KG1 (cell line): ENCODE results near the gene ZMYND8.
"Not testable (repeated sequence)": the region's sequence is repeated elsewhere in the genome, so short reads cannot be mapped to it uniquely, and the experiment has no call there.

Experiments used
- DNase-seq: peaks from one replicate; lab custom pipeline; 2025; lab: John Stamatoyannopoulos, UW

The ZMYND8 gene

DNA sequence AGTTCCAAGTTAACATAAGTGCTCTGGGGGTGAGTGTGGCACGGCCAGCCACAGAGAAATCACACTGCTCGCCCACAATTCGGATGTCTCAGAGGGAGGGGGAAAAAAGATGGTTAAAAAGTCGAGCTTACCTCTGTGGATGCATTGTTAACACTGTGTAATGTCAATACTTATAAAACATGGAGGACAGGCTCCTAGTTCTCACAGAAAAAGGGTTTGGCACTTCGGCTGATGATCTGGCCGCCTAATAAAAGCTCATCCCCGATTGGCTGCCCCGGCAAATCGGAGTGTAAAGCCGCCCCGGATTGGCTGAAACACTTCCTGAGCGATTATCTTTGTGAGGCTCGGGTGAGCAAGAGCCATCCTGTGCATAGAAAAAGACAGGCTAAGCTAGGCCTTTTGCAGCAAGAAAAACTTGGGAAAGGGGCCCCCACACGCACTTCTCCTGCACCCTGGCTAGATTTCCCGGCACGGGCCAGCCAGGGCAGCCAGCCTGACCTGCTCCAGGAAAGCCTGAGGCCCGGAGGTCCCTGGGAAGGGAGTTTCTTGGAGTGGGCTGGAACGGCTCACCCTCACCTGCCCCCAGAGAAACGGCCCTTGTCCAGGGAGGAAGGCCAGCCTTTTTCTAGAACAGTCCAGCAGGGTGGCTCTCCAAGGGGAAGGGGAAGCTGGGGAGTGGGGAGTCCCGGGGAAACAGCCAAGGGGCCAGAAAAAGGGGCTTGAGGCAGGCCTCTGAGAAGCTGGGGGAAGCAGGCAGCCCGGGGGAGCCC lies at the start of gene ZMYND8:
Gene ZMYND8 (minus strand): TSS at position 174 of the 770 bp plus-strand sequence. CDS start 29 bp downstream, at position 145.
- DNase-seq: peak; percentile 97

DNA sequence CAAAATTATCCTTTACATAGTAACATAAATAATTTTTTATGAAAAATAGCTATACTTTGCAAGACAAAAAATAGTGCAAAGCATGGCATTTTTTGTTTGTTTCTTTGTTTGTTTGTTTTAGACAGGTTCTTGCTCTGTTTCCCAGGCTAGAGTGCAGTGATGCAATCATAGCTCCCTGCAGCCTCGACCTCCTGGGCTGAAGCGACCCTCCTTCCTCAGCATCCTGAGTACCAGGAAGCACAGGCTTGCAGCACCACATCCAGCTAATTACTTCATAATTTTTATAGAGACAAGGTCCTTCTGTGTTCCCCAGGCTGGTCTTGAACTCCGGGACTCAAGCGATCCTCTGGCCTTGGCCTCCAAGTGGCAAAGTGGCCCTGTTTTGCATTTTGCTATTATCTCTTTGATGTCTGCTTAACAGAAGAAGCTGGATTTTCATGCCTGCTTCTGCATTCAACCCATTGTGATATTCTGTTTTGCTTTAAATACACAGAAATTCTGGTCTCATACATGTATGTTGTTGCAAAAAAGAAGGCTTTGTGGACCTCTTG lies 49.4 kb upstream of the ZMYND8 start:
- no peak for DNase-seq

DNA sequence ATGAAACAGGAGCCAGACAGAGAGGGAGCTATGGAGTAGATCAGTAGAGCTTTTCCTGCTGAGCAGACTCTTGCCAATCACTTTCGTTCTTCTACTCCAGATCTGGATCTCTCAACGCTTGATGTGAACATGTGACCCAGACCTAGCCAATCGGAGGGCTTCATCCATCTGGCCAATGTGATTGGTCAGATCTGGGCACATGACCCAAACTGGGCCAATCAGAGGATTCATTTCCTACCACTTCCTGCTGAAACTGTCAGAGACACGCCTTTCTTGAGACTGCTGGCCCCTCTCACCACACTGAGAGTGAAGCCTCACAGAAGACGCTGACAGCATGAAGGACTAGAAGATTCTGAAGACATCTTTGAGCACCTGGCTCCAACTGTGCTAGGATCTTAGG lies 44.2 kb upstream of the ZMYND8 start:
- no peak for DNase-seq

DNA sequence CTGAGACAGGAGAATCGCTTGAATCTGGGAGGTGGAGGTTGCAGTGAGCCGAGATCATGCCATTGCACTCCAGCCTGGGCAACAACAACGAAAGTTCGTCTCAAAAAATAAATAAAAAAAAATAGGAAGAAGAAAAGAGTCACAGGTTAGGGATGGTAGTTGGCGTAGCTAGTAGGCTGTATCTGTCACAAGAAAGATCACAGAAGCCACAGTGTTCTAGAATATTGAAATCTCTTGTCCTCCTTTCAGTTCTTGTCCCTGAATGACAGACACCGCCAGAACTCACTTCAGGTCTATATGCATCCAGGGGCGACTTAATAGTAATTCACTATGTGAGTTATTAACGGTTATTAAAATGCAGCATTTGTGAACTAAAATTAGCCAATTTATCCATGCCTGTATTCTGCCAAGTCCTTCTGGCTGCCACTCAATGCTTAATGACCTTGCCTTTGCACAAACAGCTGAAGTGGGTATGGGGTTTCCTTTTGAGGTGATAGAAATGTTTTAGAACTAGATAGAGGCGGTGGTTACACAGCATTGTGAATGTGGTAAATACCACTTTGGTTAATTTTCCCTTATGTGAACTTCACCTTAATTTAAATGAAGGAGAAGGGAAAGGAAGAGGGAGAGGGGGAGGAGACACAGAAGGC lies 41.3 kb upstream of the ZMYND8 start:
- DNase-seq: no peak

DNA sequence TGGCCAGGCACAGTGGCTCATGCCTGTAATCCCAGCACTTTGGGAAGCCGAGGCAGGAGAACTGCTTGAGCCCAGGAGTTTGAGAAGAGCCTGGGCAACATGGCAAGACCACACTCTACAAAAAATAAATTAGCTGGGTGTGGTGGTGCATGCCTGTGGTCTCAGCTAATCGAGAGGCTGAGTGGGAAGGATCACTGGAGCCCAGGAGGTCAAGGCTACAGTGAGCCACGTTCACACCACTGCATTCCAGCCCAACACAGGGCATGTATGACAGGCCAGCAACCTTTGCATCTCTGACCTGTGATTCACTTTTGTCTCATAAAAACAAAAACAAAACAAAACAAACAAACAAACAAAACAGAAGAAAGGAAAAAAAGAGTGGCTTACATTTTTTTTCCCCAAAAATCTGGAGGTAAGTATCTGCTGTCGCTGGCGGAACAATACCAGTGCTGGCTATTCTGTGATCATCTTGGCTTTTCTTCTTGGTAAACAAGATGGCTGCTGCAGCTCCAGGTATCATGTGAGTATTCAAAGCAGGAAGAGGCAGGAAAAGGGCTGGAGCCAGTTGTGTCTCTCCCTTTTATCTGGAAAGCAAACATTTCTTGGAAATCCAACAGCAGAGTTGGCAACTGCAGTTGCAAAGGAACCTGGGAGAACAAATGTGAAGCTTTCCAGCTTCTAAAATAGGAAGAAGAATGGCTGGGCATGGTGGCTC lies 40.4 kb upstream of the ZMYND8 start:
- no peak for DNase-seq

DNA sequence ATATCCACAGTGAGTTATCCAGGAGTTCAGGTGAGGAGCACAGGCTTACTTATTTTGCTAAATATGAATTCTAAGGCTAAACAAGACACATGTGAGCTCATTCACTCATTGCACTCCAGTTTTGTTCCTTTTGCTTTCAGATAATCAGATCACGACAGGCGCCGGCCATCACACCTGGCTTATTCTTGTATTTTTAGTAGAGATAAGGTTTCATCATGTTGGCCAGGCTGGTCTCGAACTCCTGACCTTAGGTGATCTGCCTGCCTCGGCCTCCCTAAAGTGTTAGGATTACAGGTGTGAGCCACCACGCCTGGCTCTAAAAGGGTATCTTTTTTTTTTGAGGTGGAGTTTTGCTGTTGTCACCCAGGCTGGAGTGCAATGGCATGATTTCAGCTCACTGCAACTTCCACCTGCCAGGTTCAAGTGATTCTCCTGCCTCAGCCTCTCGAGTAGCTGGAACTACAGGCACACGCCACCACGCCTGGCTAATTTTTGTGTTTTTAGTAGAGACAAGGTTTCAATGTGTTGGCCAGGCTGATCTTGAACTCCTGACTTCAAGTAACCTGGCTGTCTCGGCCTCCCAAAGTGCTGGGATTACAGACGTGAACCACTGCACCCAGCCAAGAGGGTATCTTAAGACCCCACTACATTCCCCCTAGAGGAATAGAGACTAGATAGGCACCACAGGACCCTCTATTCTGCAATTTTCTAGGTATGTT lies 37.5 kb upstream of the ZMYND8 start:
- DNase-seq: not testable (repeated sequence)

DNA sequence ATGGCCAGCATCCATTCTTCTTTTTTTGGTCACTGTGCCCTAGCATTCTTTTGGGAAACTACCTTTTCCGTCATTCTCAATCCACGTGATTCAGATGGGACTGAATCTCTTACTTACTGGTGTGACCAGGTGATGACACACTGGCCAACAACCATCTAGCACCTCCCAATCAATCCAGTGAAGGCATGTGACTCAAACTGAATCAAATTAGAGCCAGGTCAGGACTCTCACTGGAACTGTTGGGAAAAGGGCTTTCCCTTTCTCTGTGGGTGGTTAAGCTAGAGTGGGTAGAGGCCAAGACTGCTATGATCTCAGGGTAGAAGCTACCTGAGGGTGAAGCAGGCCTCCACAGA lies 36.2 kb upstream of the ZMYND8 start:
- DNase-seq: no peak

DNA sequence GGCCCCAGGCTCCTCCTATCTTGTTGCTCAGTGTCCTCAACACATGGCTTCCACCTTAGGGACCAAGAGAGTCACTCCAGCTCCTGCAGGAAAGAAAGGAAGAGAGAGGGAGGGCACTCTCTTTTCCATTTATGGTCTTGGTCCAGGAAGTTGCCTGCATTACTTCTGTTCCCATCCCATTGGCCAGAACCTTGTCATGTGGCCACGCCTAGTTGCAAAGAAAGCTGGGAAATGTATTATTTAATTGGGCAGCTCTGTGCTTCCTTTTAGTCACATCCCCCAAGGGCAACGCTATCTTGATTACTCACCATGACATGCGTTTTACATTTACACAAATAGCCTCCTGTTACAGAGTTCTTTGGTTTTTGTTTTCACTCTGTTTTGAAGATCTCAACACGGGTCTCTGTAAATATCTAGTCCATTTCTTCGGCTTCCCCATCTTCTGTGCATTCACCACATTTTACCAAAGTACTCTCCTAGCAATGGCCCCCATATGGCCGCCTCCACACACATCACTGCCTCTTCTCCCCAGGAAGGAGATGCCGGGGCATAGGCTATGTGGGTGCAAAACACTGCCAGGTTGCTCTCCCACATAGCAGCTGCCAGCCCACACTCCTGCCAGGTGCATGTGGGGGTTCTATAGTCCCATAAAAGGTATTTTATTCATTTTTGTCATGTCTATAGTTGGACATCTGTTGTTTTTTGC lies 35.7 kb upstream of the ZMYND8 start:
- no peak for DNase-seq

DNA sequence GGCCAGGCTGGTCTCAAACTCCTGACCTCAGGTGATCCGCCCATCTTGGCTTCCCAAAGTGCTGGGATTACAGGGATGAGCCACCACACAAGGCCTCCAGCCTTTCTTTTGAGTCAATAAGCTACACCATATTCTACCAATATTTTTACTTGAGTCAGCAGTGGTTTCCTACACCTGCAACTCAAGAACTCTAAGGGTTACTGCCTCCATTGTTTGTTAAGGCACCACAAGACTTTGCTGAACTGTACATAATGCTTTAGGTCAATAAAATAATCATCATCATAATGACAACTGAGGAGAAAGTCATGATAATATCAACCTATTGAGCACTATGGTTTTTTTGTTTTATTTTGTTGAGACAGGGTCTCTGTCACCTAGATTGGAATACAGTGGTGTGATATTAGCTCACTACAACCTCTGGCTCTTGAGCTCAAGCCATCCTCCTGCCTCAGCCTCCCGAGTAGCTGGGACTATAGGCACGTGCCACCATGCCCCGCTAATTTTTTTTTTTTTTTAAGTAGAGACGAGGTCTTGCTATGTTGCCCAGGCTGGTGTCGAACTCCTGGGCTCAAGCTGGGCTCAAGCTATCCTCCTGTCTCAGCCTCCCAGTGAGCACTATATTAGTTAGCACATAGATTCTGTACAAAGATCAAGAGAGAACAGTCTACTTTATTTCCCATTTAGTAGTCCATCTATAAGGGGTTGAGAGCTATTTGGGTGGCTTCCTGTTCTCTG lies 34.9 kb upstream of the ZMYND8 start:
- no peak for DNase-seq

DNA sequence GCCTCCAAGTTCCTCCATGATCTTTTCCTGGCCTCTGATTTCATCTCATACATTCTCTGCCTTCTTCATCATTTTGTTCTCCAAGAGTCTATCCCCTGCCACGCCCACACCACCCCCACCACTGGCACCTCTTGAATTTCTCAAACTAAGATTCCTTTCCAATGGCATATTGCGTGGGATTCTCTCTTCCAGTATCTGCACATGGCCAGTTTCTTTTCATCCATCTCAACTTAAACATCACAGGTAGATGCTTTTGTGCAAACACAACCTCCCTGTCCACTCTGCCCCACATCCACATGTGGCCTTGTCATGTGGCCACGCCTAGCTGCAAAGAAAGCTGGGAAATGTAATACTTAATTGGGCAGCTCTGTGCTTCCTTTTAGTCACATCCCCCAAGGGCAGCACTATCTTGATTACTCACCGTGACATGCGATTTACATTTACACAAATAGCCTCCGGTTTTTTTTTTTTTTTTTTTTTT lies 33.4 kb upstream of the ZMYND8 start:
- no peak for DNase-seq

DNA sequence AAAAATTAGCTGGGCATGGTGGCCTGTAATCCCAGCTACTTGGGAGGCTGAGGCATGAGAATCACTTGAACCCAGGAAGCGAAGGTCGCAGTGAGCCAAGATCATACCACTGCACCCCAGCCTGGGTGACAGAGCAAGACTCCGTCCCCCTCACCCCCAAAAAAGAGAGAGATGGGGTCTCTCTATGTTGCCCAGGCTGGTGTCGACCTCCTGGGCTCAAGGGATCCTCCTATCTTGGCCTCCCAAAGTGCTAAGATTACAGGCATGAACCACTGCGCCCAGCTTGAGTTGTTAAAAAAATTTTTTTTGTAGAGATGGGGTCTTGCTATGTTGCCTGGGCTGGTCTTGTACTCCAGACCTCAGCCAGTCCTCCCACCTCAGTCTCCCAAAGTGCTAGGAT lies 29.5 kb upstream of the ZMYND8 start:
- DNase-seq: not testable (repeated sequence)

DNA sequence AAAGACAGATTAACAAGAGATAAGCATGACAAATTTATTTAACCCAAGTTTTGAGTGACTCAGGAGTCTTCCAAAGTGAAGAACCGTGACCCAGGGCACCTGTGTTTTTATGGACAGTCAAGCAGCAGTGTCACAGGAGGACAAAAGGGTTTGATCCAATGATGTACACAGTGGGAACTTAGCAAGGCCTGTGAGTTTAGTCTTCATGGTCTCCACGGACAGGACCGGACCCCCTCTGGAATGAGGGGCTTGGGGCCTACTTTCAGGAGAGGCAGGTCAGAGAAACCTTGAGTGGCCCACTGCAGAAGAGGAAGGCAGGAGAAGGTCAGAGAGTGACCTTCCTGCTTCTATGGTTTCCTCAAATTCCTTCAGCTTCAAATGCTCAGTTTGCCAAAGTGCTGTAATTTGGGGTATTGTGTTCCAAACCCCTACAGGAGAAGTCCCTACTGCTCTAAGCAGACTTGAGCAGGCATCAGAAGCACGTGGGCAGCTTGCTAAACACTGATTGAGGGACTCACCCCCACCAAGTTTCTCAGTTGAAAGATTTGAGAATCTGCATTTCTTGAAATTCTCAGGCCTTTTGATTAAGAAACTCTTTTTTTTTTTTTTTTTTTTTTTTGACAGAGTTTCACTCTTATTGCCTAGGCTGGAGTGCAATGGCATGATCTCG lies 26.4 kb upstream of the ZMYND8 start:
- DNase-seq: no peak

DNA sequence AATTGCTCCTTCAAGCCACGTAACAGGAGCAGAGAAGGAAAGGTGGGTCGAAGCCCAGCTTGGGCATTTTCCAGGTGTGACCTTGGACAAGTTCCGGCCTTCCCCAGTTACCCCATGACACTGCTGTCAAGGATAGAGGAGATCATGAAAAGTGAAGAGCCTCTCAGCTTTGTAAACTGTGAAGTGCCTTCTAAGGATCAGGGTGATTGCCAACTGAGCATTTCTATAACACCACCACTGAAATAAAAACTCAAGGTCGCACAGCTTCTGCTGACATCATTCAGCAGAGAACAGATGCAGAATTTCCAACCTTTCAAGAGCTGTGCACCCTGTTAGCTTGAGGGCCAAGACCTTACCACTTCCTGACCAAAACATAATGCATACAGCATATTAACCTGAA lies 24.0 kb upstream of the ZMYND8 start:
- DNase-seq: no peak

DNA sequence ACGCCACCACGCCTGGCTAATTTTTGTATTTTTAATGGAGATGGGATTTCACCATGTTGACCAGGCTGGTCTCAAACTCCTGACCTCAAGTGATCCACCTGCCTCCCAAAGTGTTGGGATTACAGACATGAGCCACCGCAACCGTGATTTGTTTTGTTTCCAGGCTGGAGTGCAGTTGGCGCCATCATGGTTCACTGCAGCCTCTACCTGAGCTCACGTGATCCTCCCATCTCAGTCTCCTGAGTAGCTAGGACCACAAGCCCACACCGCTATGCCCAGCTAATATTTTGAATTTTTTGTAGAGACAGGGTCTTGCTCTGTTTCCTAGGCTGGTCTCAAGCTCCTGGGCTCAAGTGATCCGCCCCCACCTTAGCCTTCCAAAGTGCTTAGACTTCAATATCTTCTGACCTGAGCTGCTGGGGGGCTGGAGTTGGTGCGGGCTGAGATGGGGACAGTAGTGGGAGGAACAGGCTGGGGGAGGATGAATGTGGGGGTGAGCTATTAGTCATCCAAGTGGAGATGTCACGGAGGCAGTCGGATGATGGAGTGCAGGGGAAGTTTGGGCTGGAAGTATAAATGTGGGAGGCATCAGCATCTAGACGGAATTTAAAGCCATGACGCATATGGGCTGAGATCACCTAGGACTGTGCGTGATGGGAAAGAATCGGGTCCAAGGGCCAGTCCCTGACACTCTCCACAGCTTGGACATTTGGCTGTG lies 23.1 kb upstream of the ZMYND8 start:
- DNase-seq: no peak

DNA sequence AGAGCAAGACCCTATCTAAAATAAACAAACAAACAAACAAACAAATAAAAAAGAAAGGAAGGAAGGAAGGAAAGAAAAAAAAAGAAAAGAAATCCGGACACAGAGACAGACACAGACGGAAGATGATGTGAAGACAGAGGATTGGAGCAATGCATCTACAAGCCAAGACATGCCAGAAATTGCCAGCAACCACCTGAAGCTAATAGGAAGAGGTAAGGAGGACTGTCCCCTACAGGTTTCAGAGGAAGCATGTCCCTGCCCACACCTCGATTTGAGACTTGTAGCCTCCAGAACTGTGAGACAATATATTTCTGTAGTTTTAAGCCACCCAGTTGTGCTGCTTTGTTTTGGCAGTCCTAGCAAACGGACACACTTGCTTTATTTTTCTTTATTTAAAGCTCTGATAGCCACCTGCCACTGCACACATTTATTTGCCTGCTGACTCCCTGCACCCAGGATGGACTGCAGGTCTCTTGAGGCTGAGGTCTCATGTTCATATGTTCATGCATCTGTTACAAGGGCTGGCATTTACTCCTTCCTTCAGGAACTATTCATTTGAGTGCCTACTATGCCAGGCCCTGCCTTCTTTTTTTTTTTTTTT lies 20.7 kb upstream of the ZMYND8 start:
- DNase-seq: no peak

DNA sequence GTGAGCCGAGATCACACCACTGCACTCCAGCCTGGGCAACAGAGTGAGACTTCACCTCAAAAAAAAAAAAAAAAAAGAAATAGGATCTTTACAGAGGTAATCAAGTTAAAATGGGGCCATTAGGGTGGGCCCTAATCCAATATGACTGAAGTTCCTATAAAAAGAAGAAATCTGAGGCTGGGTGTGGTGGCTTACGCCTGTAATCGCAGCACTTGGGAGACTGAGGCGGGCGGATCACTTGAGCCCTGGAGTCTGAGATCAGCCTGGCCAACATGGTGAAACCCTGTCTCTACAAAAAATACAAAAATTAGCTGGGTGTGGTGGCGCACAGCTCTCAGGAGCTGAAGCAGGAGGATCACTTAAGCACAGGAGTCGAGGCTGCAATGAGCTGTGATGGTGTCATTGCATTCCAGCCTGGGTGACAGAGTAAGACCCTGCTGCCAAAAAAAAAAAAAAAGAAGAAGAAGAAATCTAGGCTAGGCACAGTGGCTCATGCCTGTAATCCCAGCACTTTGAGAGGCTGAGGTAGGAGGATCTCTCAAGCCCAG lies 19.7 kb upstream of the ZMYND8 start:
- DNase-seq: not testable (repeated sequence)

DNA sequence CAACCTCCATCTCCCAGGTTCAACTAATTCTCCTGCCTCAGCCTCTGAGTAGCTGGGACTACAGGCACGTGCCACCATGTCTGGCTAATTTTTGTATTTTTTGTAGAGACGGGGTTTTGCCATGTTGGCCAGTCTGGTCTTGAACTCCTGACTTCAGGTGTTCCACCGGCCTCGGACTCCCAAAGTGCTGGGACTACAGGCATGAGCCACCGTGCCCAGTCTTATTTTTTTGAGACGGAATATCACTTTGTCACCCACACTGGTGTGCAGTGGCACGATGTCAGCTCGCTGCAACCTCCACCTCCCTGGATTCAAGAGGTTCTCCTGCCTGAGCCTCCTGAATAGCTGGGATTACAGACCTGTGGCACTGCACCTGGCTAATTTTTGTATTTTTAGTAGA lies 17.6 kb upstream of the ZMYND8 start:
- DNase-seq: not testable (repeated sequence)

DNA sequence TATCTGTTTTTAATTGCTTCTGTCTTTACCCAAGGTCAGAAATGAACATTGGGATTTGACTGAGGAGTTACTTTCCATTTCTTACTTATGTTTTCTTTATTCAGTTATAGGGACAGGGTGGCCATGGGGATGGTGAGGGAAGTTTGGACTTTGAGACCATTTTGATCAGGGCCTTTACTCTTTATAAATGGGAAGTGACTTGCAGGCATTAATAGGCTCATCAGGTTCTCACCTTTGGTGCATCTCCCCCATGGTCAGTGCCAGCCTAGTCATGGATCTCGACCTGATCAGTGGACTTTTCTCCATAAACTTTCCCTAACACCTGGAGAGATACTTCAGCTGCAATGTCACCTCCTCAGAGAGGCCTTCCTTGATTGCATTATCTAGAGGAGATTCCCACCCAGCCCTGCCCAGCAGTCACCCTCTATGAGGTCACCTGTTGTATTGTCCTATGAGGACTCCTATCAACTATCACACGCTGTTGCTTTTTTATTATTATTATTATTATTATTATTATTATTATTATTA lies 16.8 kb upstream of the ZMYND8 start:
- no peak for DNase-seq
